Activated B cell treated with CpG ODN at 0.5 μM for 24 hours (primary cell): ENCODE measurements around the gene SGK2. TPM values are rescaled to one million over a fixed set of nuclear protein-coding genes. Genes with fewer than 3 reads are reported as not detected.

ENCODE experiments used
- ATAC-seq: fragments of 200-7000 bp; cut with Tn5 transposase; one replicate; pipeline ENCODE4 v1.10.0; 2021; ENCODE audit warnings: low read depth, mild to moderate bottlenecking, moderate library complexity
- CTCF ChIA-PET: fragments of 350-600 bp; sonication (Branson Sonifier 250); formaldehyde crosslinking; loops from one replicate; lab custom pipeline; 2021; ENCODE audit warnings: antibody characterized with exemption; lab: Charles Lee
- POLR2A ChIA-PET: fragments of 350-600 bp; sonication (Branson Sonifier 250); formaldehyde crosslinking; loops from one replicate; lab custom pipeline; 2021; ENCODE audit warnings: antibody characterized with exemption; lab: Charles Lee
- DNase-seq: peaks from one replicate; pipeline ENCODE4 v3.0.0; 2022
- H3K27ac Mint-ChIP-seq: one replicate; pipeline ENCODE4 v1.8.0; 2020; ENCODE audit warnings: mixed read lengths
- H3K27me3 Mint-ChIP-seq: one replicate; pipeline ENCODE4 v1.8.0; 2021; ENCODE audit warnings: mixed read lengths
- H3K36me3 Mint-ChIP-seq: one replicate; pipeline ENCODE4 v1.8.0; 2021; ENCODE audit warnings: low read depth, mixed read lengths
- H3K4me1 Mint-ChIP-seq: one replicate; pipeline ENCODE4 v1.8.0; 2021; ENCODE audit warnings: mixed read lengths
- H3K4me3 Mint-ChIP-seq: one replicate; pipeline ENCODE4 v1.8.0; 2020; ENCODE audit warnings: mild to moderate bottlenecking, mixed read lengths
- H3K9me3 Mint-ChIP-seq: one replicate; pipeline ENCODE4 v1.8.0; 2020; ENCODE audit warnings: mixed read lengths
- CTCF ChIP-seq: fragments of 200-600 bp; IDR thresholded peaks from one replicate; pipeline ENCODE4 v1.8.0; 2022; ENCODE audit warnings: antibody characterized with exemption, mild to moderate bottlenecking
- intact Hi-C: fragments of 100-400 bp; cut with micrococcal nuclease; formaldehyde crosslinking; loops from one replicate; pipeline ENCODE4 v1.15.1; 2024
- total RNA-seq: library from RNA; stranded (reverse); gene quantifications from 2 replicates; pipeline ENCODE4 v1.2.3, GENCODE V29; 2022

The SGK2 gene
- total RNA-seq, 1 donor from 2014 or later, result 1.1 TPM

DNA sequence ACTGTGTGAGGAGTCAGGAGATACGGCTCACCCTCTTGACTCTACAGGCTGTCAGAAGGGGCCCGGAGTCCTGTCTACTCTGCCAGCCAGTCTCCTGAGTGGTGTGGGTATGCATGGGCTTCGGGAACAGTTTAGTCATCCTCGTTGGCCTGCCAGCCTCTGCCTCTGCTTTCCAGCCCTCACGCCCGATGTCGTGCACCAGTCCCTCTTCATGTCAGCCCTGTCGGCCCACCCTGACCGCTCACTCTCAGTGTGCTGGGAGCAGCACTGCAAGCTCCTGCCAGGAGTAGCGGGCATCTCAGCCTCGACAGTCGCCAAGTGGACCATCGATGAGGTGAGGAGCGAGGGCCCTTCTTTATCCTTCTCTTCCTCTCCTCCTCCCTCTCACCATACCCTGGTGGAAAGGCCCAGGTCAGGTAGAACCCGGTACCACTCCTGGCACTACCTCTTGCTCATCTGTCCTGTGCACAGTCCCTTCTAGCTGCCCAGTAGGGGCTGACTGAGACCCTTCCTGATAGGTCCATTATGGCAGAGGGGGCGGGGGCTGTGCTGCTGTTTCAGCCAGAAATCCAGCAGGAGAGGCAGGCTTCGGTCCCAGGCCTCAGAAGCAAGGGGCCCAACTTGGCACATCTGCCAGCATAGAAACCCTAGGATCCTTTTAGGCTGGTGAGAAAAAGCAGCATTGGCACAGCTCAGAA, 18.7 kb upstream of the SGK2 start:
- Mint-ChIP-seq H3K4me3 (no peak overlapping the region), H3K36me3 (peaks cover 23% of the 10 kb centered on the region), H3K4me1 (no peaks in the 10 kb centered on the region), H3K27ac (no peak overlapping the region), H3K27me3 (no peaks in the 10 kb centered on the region), H3K9me3 (no peaks in the 10 kb centered on the region)
- no peak for TF ChIP-seq CTCF
- ATAC-seq, result no peak
- ChIA-PET CTCF (interaction anchor here (1.7 to 3.9 kb wide), 4 partner anchors 149 to 300 kb away, joined by 5 to 97 read pairs (median 16); no protein-coding TSS in a partner anchor), POLR2A (no interaction called here)
- intact Hi-C loops, result no loop called here
- no peak for DNase-seq

- Mint-ChIP-seq H3K9me3 (no peaks in the 10 kb centered on the region), H3K27ac (no peak overlapping the region), H3K4me3 (no peak overlapping the region), H3K4me1 (no peaks in the 10 kb centered on the region), H3K27me3 (no peaks in the 10 kb centered on the region), H3K36me3 (peaks cover 17% of the 10 kb centered on the region)
- intact Hi-C loops, result no loop called here
- no peak for ATAC-seq
- ChIA-PET POLR2A (no interaction called here), CTCF (interaction anchor here (1.7 to 3.9 kb wide), 2 partner anchors 149 to 151 kb away, joined by 5 to 24 read pairs; no protein-coding TSS in a partner anchor)
- DNase-seq, result no peak
- TF ChIP-seq CTCF, result no peak
These were observed 18.2 kb upstream of the SGK2 start for GRCh38 chr20:43540673-43541060.

GRCh38 chr20:43541214-43541613, 17.6 kb upstream of the SGK2 start:
- H3K27ac Mint-ChIP-seq, result no peak overlapping the region
- ATAC-seq (no peak), DNase-seq (no peak)
- intact Hi-C loops, result no loop called here
- H3K27me3 Mint-ChIP-seq, result no peaks in the 10 kb centered on the region
- POLR2A ChIA-PET, result no interaction called here
- peaks cover 14% of the 10 kb centered on the region for H3K36me3 Mint-ChIP-seq
- H3K4me1 Mint-ChIP-seq, result no peaks in the 10 kb centered on the region
- TF ChIP-seq CTCF, result no peak
- no peak overlapping the region for H3K4me3 Mint-ChIP-seq
- no peaks in the 10 kb centered on the region for H3K9me3 Mint-ChIP-seq
- CTCF ChIA-PET, result interaction anchor here (1.7 kb wide), 1 partner anchor 151 kb away, joined by 5 read pairs; no protein-coding TSS in a partner anchor

DNA sequence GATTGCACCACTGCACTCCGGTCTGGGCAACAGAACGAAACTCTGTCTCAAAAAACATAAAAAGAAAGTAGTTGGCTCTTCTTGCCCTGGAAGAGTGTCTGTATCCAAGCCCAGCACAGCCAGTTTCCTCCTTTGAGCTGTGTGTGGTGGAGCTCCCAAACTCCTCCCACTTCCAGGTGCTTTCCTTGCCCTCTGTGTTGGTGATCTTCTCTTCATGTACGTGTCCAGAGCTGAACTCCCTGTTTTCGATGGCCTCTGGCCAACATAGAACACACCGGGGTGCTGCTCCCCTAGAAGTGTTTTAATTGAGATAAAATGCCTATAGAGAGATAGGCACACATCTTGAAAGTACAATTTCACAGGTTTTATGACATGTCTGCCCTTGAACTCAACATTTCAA, 16.7 kb upstream of the SGK2 start:
- H3K4me3 Mint-ChIP-seq, result no peak overlapping the region
- no peak for TF ChIP-seq CTCF
- ChIA-PET CTCF (interaction anchor here (0.5 to 1.7 kb wide), 4 partner anchors 124 to 1144 kb away, joined by 3 to 5 read pairs (median 4); no protein-coding TSS in a partner anchor), POLR2A (interaction anchor here (0.7 kb wide), 1 partner anchor 64 kb away, joined by 3 read pairs; no protein-coding TSS in a partner anchor)
- ATAC-seq (no peak), DNase-seq (no peak)
- H3K27ac Mint-ChIP-seq, result no peak overlapping the region
- peaks cover 14% of the 10 kb centered on the region for H3K36me3 Mint-ChIP-seq
- H3K27me3 Mint-ChIP-seq, result no peaks in the 10 kb centered on the region
- intact Hi-C loops, result no loop called here
- no peaks in the 10 kb centered on the region for H3K4me1 Mint-ChIP-seq
- H3K9me3 Mint-ChIP-seq, result no peaks in the 10 kb centered on the region

DNA sequence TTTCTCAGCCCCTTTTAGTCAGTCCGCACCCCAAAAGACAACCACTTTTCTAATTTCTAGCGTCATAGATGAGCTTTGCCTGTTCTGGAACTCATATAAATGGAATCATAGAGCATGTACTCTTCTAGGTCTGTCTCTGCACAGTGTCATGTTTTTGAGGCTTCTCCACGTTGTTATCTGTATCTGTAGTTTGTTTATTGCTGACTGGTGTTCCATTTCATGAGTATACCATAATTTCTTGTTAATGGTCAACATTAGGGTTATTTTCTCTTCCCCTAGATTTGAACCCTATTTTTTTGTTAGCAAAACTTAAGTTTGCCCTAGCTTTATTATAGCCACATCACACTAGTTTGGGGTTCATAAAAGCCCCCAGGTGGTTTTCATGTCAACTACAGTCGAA, 16.2 kb upstream of the SGK2 start:
- peaks cover 4% of the 10 kb centered on the region for H3K9me3 Mint-ChIP-seq
- DNase-seq, result no peak
- H3K27me3 Mint-ChIP-seq, result no peaks in the 10 kb centered on the region
- H3K27ac Mint-ChIP-seq, result no peak overlapping the region
- ChIA-PET POLR2A (interaction anchor here (0.7 kb wide), 1 partner anchor 65 kb away, joined by 3 read pairs; no protein-coding TSS in a partner anchor), CTCF (interaction anchor here (0.6 to 0.8 kb wide), 2 partner anchors 149 to 1143 kb away, joined by 3 read pairs; no protein-coding TSS in a partner anchor)
- H3K4me1 Mint-ChIP-seq, result no peaks in the 10 kb centered on the region
- no peak for TF ChIP-seq CTCF
- H3K36me3 Mint-ChIP-seq, result peaks cover 16% of the 10 kb centered on the region
- H3K4me3 Mint-ChIP-seq, result no peak overlapping the region
- intact Hi-C loops, result no loop called here
- no peak for ATAC-seq
